ENCODE data around the gene FAM47E. TPM values are rescaled to one million over a fixed set of nuclear protein-coding genes. Genes with fewer than 3 reads are reported as not detected.

FAM47E gene
- polyA plus RNA-seq, 1 donor from 2014 or later: 3.7 TPM

DNA sequence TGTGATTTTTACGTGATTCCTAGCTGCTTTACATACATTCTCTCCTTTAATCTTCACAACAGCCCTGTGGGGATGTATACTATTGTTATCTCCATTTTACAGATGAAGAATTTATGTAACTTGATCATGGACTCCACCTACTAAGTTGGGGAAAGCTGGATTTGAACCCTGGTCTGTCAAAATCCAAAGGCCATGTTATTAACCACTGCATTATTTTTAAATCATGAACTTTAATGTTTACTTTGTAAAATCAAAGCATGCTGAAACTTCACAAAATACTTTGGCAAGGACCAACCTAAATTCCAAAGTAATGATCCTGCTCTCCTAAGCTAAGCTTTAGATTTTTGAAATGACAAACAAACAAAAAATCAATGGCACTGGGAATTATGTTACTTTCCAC lies 26.1 kb downstream of the FAM47E start (continued):
- TF ChIP-seq SMC3 (conservative IDR thresholded peaks at IDR 0.05; ENCODE audit: poor library complexity): no peak

GRCh38 chr4:76278583-76278982 lies 27.1 kb downstream of the FAM47E start:
- Histone ChIP-seq H3K36me3 (ENCODE audit: insufficient read depth, low read length) (no peaks in the 10 kb centered on the region), H3K27me3 (ENCODE audit: insufficient read depth, low read depth, low read length) (no peaks in the 10 kb centered on the region), H3K9ac (ENCODE audit: low read length) (no peak overlapping the region), H3K27ac (ENCODE audit: low read length) (no peak overlapping the region), H3K4me2 (ENCODE audit: low read length) (no peak overlapping the region), H3K4me3 (ENCODE audit: low read length) (no peak overlapping the region), H3K79me2 (replicated peaks; ENCODE audit: insufficient read depth, low read length) (no peaks in the 10 kb centered on the region), H2AFZ (ENCODE audit: low read depth, low read length) (no peak overlapping the region), H4K20me1 (ENCODE audit: insufficient read depth) (no peaks in the 10 kb centered on the region), H3K9me2 (ENCODE audit: insufficient read depth, low read length) (no peaks in the 10 kb centered on the region), H3K9me3 (ENCODE audit: low read length) (no peaks in the 10 kb centered on the region), H3F3A (ENCODE audit: insufficient read depth, low read length, poor library complexity, severe bottlenecking) (no peaks in the 10 kb centered on the region)
- TF ChIP-seq EP300 (conservative IDR thresholded peaks at IDR 0.05; ENCODE audit: poor library complexity, severe bottlenecking) (no peak), EZH2 (IDR thresholded peaks at IDR 0.05; ENCODE audit: borderline replicate concordance, insufficient read depth, low read length, poor library complexity, severe bottlenecking) (no peak), SMC3 (conservative IDR thresholded peaks at IDR 0.05; ENCODE audit: poor library complexity) (no peak), TAF1 (IDR thresholded peaks at IDR 0.05; ENCODE audit: low read depth) (no peak), MXI1 (conservative IDR thresholded peaks at IDR 0.05; ENCODE audit: poor library complexity, severe bottlenecking) (no peak), RAD21 (conservative IDR thresholded peaks at IDR 0.05) (no peak), REST (IDR thresholded peaks at IDR 0.05; ENCODE audit: borderline replicate concordance) (no peak), POLR2AphosphoS5 (IDR thresholded peaks at IDR 0.05) (no peak)
- TF ChIP-seq, protein P1, sequence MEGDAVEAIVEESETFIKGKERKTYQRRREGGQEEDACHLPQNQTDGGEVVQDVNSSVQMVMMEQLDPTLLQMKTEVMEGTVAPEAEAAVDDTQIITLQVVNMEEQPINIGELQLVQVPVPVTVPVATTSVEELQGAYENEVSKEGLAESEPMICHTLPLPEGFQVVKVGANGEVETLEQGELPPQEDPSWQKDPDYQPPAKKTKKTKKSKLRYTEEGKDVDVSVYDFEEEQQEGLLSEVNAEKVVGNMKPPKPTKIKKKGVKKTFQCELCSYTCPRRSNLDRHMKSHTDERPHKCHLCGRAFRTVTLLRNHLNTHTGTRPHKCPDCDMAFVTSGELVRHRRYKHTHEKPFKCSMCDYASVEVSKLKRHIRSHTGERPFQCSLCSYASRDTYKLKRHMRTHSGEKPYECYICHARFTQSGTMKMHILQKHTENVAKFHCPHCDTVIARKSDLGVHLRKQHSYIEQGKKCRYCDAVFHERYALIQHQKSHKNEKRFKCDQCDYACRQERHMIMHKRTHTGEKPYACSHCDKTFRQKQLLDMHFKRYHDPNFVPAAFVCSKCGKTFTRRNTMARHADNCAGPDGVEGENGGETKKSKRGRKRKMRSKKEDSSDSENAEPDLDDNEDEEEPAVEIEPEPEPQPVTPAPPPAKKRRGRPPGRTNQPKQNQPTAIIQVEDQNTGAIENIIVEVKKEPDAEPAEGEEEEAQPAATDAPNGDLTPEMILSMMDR (IDR thresholded peaks at IDR 0.05; ENCODE audit: poor library complexity, severe bottlenecking): no peak

- H3K79me2 ChIP-seq (replicated peaks; ENCODE audit: insufficient read depth, low read length): no peaks in the 10 kb centered on the region
- H3K9me3 ChIP-seq (ENCODE audit: low read length): no peaks in the 10 kb centered on the region
- H3K9me2 ChIP-seq (ENCODE audit: insufficient read depth, low read length): no peaks in the 10 kb centered on the region
- TF ChIP-seq, protein P1 (IDR thresholded peaks at IDR 0.05; ENCODE audit: poor library complexity, severe bottlenecking): no peak
- TF ChIP-seq SMC3 (conservative IDR thresholded peaks at IDR 0.05; ENCODE audit: poor library complexity): no peak
- TF ChIP-seq REST (IDR thresholded peaks at IDR 0.05; ENCODE audit: borderline replicate concordance): no peak
- TF ChIP-seq RAD21 (conservative IDR thresholded peaks at IDR 0.05): no peak
- TF ChIP-seq MXI1 (conservative IDR thresholded peaks at IDR 0.05; ENCODE audit: poor library complexity, severe bottlenecking): no peak
- TF ChIP-seq POLR2AphosphoS5 (IDR thresholded peaks at IDR 0.05): no peak
- TF ChIP-seq EP300 (conservative IDR thresholded peaks at IDR 0.05; ENCODE audit: poor library complexity, severe bottlenecking): no peak
- TF ChIP-seq TAF1 (IDR thresholded peaks at IDR 0.05; ENCODE audit: low read depth): no peak
- no peak for TF ChIP-seq EZH2 (IDR thresholded peaks at IDR 0.05; ENCODE audit: borderline replicate concordance, insufficient read depth, low read length, poor library complexity, severe bottlenecking)
- no peaks in the 10 kb centered on the region for H3K27me3 ChIP-seq (ENCODE audit: insufficient read depth, low read depth, low read length)
- H3K27ac ChIP-seq (ENCODE audit: low read length): no peak overlapping the region
- no peak overlapping the region for H3K4me2 ChIP-seq (ENCODE audit: low read length)
- no peaks in the 10 kb centered on the region for H3F3A ChIP-seq (ENCODE audit: insufficient read depth, low read length, poor library complexity, severe bottlenecking)
- H2AFZ ChIP-seq (ENCODE audit: low read depth, low read length): no peak overlapping the region
- no peaks in the 10 kb centered on the region for H4K20me1 ChIP-seq (ENCODE audit: insufficient read depth)
- H3K9ac ChIP-seq (ENCODE audit: low read length): no peak overlapping the region
- no peak overlapping the region for H3K4me3 ChIP-seq (ENCODE audit: low read length)
- no peaks in the 10 kb centered on the region for H3K36me3 ChIP-seq (ENCODE audit: insufficient read depth, low read length)
Measured at GRCh38 chr4:76279462-76279861, 27.9 kb downstream of the FAM47E start.

Data from neural cell (in vitro differentiated cells).